Prostate gland (tissue), 2 donors: Measurements from ENCODE around the gene ACIN1.
"Not testable (repeated sequence)": the region's sequence is repeated elsewhere in the genome, so short reads cannot be mapped to it uniquely, and the experiment has no call there.

Experiments used
- POLR2A ChIP-seq: fragments of 450-650 bp; IDR thresholded peaks from one replicate; pipeline ENCODE4 v1.6.1; 2016; ENCODE audit warnings: antibody characterized with exemption, mild to moderate bottlenecking
- TF ChIP-seq, protein P1 (sequence below), 4 experiments: fragments of 200-600 bp in 2 of 4; fragments of 450-650 bp in 2 of 4; sonication (generic) in 2 of 4; IDR thresholded peaks; 1 replicate in 3 of 4; 2 replicates in 1 of 4; pipeline ENCODE4 v1.5.1; 2016 to 2019; ENCODE audit warnings: antibody characterized with exemption in 4 of 4, mild to moderate bottlenecking in 2 of 4, moderate library complexity in 2 of 4

DNA sequence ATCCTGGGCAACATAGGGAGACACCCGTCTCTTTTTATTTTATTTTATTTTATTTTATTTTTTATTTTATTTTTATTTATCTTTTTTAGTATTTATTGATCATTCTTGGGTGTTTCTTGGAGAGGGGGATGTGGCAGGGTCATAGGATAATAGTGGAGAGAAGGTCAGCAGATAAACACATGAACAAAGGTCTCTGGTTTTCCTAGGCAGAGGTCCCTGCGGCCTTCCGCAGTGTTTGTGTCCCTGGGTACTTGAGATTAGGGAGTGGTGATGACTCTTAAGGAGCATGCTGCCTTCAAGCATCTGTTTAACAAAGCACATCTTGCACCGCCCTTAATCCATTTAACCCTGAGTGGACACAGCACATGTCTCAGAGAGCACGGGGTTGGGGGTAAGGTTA is 12.7 kb upstream of the ACIN1 start:
- TF ChIP-seq, protein P1, sequence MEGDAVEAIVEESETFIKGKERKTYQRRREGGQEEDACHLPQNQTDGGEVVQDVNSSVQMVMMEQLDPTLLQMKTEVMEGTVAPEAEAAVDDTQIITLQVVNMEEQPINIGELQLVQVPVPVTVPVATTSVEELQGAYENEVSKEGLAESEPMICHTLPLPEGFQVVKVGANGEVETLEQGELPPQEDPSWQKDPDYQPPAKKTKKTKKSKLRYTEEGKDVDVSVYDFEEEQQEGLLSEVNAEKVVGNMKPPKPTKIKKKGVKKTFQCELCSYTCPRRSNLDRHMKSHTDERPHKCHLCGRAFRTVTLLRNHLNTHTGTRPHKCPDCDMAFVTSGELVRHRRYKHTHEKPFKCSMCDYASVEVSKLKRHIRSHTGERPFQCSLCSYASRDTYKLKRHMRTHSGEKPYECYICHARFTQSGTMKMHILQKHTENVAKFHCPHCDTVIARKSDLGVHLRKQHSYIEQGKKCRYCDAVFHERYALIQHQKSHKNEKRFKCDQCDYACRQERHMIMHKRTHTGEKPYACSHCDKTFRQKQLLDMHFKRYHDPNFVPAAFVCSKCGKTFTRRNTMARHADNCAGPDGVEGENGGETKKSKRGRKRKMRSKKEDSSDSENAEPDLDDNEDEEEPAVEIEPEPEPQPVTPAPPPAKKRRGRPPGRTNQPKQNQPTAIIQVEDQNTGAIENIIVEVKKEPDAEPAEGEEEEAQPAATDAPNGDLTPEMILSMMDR (IDR thresholded peaks at IDR 0.05) = not testable (repeated sequence)
- TF ChIP-seq POLR2A = not testable (repeated sequence)
